ENCODE results near the gene ITPKC. TPM values are rescaled to one million over a fixed set of nuclear protein-coding genes. Genes with fewer than 3 reads are reported as not detected.

Gene ITPKC
- 10 to 100 TPM in 4 of 12 donors, 1 to 10 TPM in 7, not detected in 1; 7.6 to 12.2 (median 9.3) TPM for polyA plus RNA-seq (ENCODE audit: insufficient read length in 12 of 12)
- long read RNA-seq, donor 1, partial matches to known transcripts = 0 of 3 reads
- long read RNA-seq, donor 1, other reads (novel, unspliced or antisense) = 0 of 3 reads
- long read RNA-seq, donor 2, partial matches to known transcripts = 0 of 4 reads
- long read RNA-seq, donor 2, other reads (novel, unspliced or antisense) = 0 of 4 reads
- long read RNA-seq, donor 3, partial matches to known transcripts = 0 of 1 reads
- long read RNA-seq, donor 3, other reads (novel, unspliced or antisense) = 0 of 1 reads
- long read RNA-seq, donor 4, partial matches to known transcripts = 0 of 1 reads
- long read RNA-seq, donor 4, other reads (novel, unspliced or antisense) = 0 of 1 reads
- long read RNA-seq, donor 5, partial matches to known transcripts = 0 of 3 reads
- long read RNA-seq, donor 5, other reads (novel, unspliced or antisense) = 0 of 3 reads
- long read RNA-seq, donor 6 = 0 reads
- long read RNA-seq, donor 7, partial matches to known transcripts = 0 of 1 reads
- long read RNA-seq, donor 7, other reads (novel, unspliced or antisense) = 0 of 1 reads
- long read RNA-seq, donor 8, transcript ITPKC-201 (7 exons, 3,385 nt) = major isoform, 6 of 6 reads
- long read RNA-seq, donor 8, partial matches to known transcripts = 0 of 6 reads
- long read RNA-seq, donor 8, other reads (novel, unspliced or antisense) = 0 of 6 reads
- long read RNA-seq, donor 9, partial matches to known transcripts = 0 of 1 reads
- long read RNA-seq, donor 9, other reads (novel, unspliced or antisense) = 0 of 1 reads
- long read RNA-seq, donor 10, partial matches to known transcripts = 0 of 4 reads
- long read RNA-seq, donor 10, other reads (novel, unspliced or antisense) = 0 of 4 reads
- long read RNA-seq, donor 11, partial matches to known transcripts = 8 of 9 reads
- long read RNA-seq, donor 11, other reads (novel, unspliced or antisense) = 0 of 9 reads

DNA sequence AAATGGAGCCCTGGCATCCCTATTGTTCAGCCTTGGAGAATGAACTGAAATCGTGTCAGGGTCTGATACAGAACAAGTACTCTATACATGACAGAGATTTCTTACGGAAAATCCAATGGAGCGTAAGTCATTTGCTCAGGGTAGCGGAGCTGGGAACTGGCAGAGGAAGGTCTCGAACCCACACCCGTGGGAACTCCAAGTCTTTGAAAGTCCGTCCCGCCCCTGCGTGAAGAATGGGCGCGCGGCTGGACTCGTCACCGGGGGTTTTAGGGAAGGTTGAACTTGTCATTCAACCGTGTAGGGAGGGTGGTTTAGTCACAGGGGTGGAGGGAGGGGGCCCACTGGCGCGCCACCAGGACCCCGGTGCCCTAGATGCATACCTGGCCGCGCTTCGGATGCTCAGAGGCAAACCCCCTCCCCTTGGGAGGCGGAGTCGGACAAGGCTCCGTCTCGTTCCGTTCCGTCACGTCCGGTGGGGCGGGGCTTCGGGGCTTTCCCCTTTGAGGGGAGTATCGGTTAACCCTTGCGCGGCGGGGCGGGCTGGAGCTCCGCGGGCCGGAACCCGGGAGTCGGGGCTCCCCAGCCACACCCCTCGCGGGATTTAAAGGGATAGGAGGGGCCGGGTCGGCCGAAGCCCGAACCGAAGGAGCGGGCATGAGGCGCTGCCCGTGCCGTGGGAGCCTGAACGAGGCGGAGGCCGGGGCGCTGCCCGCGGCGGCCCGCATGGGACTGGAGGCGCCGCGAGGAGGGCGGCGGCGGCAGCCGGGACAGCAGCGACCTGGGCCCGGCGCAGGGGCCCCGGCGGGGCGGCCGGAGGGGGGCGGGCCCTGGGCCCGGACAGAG lies at the start of gene ITPKC, which contains the start of gene COQ8B:
TSS of gene ITPKC (plus strand) at position 631 of the 843 bp plus-strand sequence. CDS start at position 655, 24 bp downstream.
TSS of gene COQ8B (minus strand) at position 405 of the 843 bp plus-strand sequence. CDS start 2,254 bp downstream, outside the sequence.
- DNase-seq = peak; percentile 99

DNA sequence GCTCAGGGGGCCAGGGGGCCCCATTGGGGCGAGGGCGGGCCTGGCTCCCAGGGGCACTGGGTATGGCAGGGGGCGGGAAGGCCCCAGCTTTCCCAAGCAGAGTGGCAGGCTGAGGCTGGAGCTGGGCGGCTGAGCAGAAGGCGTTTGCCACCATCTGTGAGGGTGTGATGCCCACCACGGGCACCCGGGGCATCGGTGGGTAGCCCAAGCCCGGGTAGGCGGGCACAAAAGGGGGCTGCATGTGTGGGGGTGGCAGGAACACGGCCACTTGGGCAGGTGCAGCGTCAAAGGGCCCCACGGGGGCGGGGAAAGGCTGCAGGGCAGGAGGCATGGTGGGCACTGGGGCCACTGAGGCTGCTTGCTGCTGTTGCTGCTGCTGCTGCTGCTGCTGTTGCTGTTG lies 49.3 kb upstream of the ITPKC start:
- DNase-seq = no peak

DNA sequence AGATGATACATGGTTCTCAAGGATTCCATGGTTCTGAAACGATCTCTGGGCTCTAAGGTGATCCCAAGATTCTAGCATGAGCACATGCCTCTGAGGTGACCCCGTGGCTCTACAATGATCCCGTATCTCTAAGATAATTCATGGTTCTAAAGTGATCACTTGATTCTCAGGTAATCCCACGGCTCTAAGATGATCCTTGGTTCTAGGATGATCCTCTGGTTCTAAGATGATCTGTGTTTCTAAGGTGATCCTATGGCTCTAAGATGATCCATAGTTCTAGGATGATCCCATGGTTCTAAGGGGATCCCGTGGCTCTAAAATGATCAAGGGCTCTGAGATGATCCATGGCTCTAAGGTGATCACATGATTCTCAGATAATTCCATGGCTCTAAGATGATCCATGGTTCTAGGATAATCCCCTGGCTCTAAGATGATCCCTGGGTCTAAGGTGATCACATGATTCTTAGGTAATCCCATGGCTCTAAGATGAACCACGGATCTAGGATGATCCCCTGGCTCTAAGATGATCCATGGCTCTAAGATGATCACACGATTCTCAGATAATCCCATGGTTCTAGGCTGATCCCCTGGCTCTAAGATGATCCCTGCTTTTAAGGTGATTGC lies 47.8 kb upstream of the ITPKC start:
- DNase-seq = no peak

DNA sequence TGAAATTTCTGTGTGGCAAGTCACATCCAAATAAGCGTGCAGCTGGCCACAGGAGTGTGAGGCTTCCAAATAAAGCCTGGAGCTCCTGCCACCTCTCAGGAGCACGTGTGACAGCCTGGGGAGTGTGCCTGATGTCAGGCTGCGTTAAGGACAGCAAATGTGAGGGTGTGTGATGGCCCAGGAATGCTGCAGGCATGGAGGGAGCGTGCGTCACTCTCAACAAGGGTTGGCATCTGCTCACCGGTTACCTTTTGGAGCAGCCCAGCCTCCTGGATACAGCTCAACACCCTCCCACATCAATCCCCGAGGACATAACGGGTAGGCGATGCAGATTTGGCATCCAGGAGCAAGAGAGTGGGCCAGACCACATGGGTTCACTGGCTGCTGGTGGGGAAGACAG lies 45.5 kb upstream of the ITPKC start:
- no peak for DNase-seq

DNA sequence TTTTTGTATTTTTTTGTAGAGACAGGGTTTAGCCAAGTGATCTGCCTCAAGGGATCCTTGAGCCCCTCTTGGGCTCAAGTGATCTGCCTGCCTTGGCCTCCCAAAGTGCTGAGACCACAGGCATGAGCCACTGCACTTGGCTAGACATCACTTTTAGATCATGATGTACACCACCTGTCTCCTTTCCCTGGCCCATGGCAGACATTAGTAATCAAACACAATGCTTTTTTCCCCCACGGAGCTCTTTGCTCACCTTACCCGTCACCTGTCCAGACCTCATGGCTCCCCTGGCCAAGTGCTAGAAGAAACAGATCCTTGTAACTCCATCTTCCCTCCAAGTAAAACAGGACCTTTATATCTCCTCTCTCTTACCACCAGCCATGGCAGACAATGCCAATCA lies 44.9 kb upstream of the ITPKC start:
- no peak for DNase-seq

DNA sequence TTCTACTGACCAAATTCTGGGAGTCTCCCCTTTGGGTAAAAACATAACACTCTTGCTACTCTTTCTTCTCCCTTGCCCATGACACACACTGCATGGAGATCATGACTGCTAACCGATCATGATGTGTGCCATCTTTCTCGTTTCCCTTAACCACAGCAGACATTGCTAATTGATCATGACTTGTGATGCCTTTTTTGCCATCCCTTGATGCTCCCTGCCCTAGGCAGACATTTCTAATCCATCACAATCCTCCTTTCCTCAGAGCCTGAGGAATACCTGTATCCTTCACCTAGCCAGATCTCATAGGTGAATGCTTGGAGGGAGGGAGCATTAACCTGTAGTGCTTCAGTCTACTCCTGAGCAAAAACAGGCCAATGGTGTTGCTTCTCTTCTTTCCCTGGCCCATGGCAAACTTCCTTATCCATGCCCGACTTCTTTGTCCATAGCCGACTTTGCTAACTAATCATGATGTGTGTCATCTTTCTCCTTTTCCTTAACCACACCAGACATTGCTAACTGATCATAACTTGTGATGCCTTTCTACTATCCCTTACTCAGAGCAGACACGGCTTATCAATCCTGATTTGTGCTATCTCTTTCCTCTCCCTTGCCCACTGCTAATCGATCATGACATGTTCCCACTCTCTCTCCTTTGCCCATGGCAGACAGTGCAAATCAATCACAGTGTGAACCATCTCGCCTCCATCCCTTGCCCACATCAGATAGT lies 44.2 kb upstream of the ITPKC start:
- no peak for DNase-seq

DNA sequence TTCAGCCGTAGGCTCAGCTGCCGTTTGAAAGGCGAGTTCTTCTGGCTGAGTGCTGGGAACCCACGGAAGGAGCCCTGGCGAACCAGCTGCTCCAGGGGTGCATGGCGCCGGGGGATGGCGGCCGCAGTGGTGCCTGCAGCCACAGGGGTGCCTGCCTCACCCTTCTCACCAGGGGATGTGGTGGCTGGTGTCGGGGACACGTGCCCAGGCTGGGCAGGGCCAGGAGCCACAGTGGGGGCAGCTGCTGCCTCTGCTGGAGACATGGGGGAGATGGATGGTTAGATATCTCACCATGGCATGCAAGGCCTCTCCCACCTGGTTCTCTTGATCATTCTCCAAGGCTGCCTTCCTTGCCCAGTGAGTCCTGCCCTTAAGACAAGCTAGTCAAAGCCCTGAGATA lies 43.5 kb upstream of the ITPKC start:
- no peak for DNase-seq

DNA sequence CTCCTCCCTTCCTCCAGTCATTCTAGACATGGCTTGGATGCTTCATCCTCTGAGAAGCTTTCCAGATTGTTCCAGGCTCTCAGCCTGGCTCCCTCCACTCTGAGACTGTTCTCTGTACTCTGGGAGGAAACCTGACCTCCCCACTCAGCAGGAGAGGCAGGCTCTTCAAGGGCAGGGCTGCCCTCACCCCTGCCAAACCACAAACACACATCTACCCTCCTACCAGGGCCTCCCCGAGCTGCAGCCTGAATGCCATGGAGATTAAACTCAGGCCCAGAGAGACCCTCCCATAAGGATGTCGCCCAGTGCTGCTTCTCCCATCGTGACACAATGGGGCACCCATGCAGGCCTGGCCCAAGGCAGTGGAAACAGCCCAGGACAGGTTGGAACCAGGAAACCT lies 42.6 kb upstream of the ITPKC start:
- no peak for DNase-seq

DNA sequence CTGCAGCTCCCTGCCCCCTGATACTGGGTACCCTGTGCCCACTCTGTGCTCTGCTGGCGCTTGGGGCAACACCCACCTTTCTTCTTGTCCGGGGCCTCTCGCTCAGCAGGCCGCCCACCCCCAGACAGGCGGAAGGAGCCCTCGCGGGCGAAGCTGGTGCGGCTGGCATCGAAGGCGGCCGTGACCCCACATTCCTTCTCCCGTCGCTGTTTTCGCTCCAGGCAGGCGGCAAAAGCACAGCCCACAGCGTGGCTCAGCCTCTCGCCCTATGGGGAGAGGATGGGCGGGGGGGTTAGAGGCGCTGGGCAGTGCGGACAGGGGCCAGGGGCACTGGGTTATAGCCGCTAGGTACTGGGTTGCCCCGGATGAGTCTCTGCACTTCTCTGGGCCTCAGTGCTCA lies 39.8 kb upstream of the ITPKC start:
- DNase-seq = no peak

DNA sequence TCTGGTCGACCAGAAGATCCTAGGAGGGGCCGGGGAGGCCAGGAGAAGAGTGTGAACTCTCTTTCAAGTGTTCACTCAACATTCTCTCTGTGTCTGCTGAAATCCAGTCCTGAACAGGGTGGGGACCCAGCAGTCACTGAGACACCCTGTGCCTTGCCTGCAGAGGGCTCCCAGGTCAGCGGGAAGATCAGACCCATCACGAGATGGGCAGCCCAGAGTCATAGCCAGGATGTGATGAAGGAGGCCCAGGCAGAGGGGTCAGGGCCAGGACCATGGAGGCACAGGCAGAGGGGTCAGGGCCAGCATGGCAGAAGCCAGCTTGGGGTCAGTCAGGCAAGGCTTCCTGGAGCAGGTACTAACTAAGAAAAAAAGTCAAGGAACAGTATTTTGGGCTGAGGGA lies 35.9 kb upstream of the ITPKC start:
- DNase-seq = no peak

DNA sequence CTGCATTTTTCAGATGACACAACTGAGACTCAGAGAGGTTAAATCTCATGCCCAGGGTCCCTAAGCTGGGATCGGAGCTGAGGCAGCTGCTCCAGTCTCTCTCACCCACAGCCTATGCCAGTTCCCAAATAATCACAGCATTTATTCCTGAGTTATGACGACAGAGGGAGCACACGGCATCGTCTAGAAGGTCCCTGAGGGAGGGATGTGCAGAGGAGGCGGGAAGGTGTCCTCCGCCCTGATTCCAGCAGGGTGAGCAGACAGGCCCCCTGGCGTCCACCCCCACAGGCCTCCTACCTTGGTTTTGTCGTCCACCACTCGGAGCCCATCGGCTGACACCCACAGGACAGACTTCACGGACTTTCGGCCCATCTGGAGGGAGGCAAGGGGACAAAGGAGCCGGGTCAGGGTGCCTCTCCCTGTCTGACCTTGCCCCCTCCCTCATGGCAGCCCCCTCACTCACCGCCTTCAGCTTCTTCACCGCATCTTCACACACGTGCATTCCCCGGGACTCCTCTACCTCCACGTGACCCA lies 34.4 kb upstream of the ITPKC start:
- DNase-seq = no peak

DNA sequence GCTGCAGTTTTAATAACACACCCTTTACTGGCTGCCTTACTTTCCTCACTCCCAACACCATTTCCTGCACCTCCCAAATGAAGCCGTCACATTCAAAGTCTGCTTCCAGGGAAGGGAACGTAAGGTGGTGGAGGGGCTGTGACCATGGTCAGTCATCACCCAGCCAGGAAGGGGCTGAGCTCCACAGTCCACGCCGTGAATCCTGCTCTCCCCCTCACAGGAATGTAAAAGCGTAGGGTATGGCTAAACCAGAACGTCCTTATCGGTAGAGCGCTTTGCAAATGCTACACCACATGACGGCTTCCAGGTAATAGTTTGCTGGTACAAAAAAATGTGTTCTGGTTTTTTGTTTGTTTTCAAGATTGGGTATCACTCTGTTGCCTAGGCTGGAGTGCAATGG lies 33.5 kb upstream of the ITPKC start:
- no peak for DNase-seq

DNA sequence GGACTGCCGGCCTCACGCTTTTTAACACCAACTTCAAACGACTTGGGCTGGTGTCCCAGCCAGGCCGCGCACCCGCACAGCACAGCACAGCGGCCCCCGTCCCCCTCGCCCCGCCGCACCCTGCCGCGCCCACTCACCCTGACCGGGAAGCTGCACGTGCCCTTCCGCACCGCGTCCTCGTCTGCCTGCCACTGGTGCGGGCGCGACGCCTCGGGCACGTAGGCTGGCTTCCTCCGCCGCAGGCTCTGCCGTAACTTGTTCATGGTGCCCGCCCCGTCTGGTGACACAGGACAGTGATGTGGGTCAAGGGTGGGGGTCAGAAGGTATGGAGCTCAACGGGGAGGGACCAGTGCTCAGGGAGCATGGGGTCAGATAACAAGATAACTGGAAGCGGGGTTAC lies 32.6 kb upstream of the ITPKC start:
- no peak for DNase-seq

DNA sequence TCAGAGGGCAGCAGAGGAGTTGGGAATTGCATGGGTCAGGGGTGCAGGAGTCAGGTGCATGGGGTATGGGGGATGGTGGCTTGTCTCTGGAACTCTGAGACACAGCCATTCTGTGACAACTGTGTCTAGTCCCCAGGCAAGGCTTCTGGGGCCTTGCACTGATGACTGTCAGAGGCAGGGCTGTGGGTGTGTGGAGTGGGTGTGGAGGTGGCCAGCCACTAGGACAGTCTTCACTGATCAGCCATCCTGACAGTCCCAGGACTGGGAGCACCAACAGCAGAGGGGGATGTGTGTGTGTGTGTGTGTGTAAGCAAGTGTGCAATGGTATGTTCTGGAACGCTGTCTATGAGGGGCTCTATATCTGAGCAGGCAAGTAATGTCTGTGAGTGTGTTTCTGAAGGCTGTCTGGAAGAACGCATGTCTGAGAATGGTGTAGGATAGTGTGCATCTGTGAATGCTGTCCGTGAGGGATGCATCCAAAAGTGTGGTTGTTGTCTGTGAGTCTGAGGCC lies 31.8 kb upstream of the ITPKC start:
- no peak for DNase-seq

DNA sequence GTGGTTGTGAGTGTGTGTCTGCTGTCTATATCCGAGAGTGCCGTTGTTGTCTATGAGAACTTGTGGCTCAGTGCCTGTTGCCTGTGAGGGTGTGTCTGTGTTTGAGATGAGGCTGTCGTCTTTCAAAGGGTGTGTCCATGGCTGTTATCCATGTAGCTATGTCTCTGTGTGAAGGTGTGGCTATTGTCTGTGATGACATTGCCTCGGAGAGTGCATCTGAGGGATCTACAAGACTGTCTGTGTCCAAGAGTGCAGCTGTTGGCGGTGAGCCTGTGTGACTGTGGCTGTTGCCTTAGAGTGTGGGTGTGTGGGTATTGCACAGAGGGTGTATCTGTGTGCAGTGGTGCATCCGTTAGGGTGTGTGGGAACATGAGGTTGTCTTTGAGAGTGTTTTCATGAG lies 31.3 kb upstream of the ITPKC start:
- no peak for DNase-seq

DNA sequence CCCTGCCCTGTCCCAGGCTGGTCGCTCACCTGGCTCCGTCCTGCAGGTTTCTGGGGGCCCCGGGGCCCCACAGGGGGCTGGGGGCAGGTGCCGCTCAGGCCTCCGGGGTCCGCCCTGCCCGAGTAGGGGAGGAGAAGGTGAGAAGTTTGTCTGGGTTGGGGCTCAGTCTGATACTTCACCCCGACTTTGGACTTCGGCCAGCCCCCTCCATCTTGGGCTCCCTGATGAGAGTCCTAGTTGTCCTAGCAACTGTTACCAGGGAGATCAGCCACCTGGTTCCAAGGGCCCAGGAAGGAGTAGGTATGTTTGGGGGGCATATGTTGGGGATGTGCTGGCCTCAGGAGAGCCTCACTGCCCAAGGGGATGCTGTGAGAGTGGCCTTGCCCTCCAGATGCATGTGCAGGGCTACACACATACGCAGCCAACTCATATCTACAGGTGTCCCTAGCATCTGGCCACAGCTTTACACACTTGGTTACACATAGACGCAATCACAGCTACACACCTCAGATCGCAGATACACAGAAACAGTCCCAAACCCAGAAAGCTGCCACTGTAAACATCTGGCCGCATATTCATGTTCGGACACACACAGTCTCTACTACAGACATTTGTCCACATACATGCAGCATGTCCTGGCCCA lies 29.9 kb upstream of the ITPKC start:
- no peak for DNase-seq

DNA sequence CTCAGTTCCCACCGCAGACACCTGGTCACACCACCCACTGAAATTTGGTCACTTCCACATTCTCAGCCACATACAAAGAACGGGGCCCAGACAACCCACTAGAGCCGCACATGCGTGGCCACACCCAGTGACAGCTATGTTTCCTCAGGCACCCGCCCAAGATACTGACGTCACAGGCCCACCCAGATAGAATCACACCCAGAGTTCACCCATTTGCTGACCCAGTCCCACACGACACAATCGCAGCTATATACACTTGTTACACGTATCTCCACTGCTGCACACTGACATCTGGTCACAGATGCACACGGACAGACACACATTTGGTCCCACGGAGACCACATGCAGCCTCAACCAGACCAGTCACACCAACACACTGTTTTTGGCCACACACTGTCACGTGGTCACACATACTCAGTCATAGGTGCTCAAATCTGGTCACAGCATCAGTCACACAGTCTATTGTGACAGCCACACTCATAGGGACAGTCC lies 29.3 kb upstream of the ITPKC start:
- peak; percentile 87 for DNase-seq

DNA sequence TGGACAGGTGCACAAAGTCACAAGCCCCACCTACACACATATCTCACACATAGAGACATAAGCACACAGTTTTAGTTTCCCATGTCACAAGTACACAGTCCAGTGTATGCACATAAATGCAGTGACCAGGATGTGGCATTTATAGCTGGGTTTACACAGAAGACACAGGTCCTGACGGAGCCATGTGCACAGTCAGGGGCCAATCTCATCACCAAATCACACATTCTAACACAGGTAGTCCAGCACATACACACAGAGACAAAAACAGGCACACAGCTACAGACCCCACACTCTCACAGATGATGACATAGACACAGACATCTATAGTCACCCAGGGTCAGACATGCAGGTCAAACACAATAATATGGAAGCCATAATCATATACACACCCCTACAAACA lies 28.6 kb upstream of the ITPKC start:
- no peak for DNase-seq

DNA sequence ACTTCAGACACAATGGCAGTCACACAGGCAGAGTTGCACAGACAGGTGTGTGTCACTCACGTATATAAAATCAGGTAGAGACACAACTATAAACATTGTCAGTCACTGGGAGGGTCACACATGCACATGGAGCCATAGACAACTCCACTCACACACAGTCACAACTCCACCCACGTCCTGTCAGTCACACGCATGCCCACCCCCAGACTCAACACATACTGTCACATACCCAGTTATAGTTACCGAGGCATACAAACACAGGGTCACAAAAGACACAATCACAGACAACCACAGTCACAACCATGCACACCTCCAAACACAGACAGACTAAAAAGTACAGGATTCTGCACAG lies 27.9 kb upstream of the ITPKC start:
- no peak for DNase-seq
